Tibial nerve (tissue), 3 donors: ENCODE measurements around the gene METTL18.

Source experiments
- CTCF ChIP-seq, 5 experiments: fragments of 200-600 bp in 3 of 5; fragments of 450-650 bp in 2 of 5; sonication (generic) in 3 of 5; IDR thresholded peaks; one replicate each; pipeline ENCODE4 v1.5.1; 2016 to 2019; ENCODE audit warnings: antibody characterized with exemption in 5 of 5, mild to moderate bottlenecking in 3 of 5, moderate library complexity in 2 of 5
- POLR2A ChIP-seq, 2 donors: fragments of 450-650 bp; IDR thresholded peaks; one replicate each; pipeline ENCODE4 v1.6.1; 2017; ENCODE audit warnings: antibody characterized with exemption in 2 of 2, mild to moderate bottlenecking in 2 of 2, moderate library complexity in 2 of 2

GRCh38 chr1:169779970-169780369 is 14.7 kb downstream of the METTL18 start:
- no peak for TF ChIP-seq CTCF (IDR thresholded peaks at IDR 0.05)
- TF ChIP-seq POLR2A (IDR thresholded peaks at IDR 0.05) = no peak
